Upper lobe of left lung (tissue), 6 donors: ENCODE data around the gene COL8A2. TPM values are rescaled to one million over a fixed set of nuclear protein-coding genes. Genes with fewer than 3 reads are reported as not detected.
"Not testable (repeated sequence)": the region's sequence is repeated elsewhere in the genome, so short reads cannot be mapped to it uniquely, and the experiment has no call there.

Experiments
- ATAC-seq, 2 donors: fragments of 200-7000 bp; cut with Tn5 transposase; one replicate each; pipeline ENCODE4 v1.9.1; 2022; ENCODE audit warnings: mild to moderate bottlenecking in 2 of 2, moderate library complexity in 2 of 2; ENCODE audit not compliant: low FRiP score in 2 of 2
- DNase-seq, 2 donors: peaks; one replicate each; pipeline ENCODE4 v3.0.0-alpha.2; 2019 to 2020
- H3K27ac ChIP-seq, 4 donors: fragments of 200-600 bp; sonication (generic); one replicate each; pipeline ENCODE4 v1.5.1; 2016 to 2019
- H3K27me3 ChIP-seq, 4 donors: fragments of 200-600 bp; sonication (generic); one replicate each; pipeline ENCODE4 v1.5.1; 2017 to 2019
- H3K36me3 ChIP-seq, 4 donors: fragments of 200-600 bp; sonication (generic); one replicate each; pipeline ENCODE4 v1.5.1; 2016 to 2019
- H3K4me1 ChIP-seq, 4 donors: fragments of 200-600 bp; sonication (generic); one replicate each; pipeline ENCODE4 v1.5.1; 2018 to 2019
- H3K4me3 ChIP-seq, 4 donors: fragments of 200-600 bp; sonication (generic); one replicate each; pipeline ENCODE4 v1.5.1; 2017 to 2019; ENCODE audit warnings: mild to moderate bottlenecking in 2 of 4, moderate library complexity in 1 of 4
- H3K9me3 ChIP-seq, 4 donors: fragments of 200-600 bp; sonication (generic); one replicate each; pipeline ENCODE4 v1.5.1; 2018 to 2019
- CTCF ChIP-seq, 6 experiments: fragments of 450-650 bp in 4 of 6; fragments of 200-600 bp in 2 of 6; sonication (generic) in 2 of 6; IDR thresholded peaks; one replicate each; pipeline ENCODE4 v1.5.1; 2016 to 2019; ENCODE audit warnings: antibody characterized with exemption in 6 of 6
- EP300 ChIP-seq, 4 donors: sonication (generic); formaldehyde crosslinking; IDR thresholded peaks; one replicate each; pipeline ENCODE4 v1.5.1; 2017; ENCODE audit warnings: antibody characterized with exemption in 4 of 4, control low read depth in 2 of 4
- POLR2A ChIP-seq, 4 donors: fragments of 450-650 bp; IDR thresholded peaks; one replicate each; pipeline ENCODE4 v1.5.1; 2016 to 2017; ENCODE audit warnings: antibody characterized with exemption in 4 of 4, mild to moderate bottlenecking in 2 of 4
- POLR2AphosphoS5 ChIP-seq, 2 donors: sonication (generic); formaldehyde crosslinking; IDR thresholded peaks; one replicate each; pipeline ENCODE4 v1.5.1; 2017; ENCODE audit warnings: antibody characterized with exemption in 2 of 2
- WGBS, 2 donors: methylation state at CpG; one replicate each; pipeline ENCODE4 v1.1.5; 2017 to 2018; 5-methylcytosine and 5-hydroxymethylcytosine counted together
- total RNA-seq, 6 donors: library from RNA; depleted of rRNA in 4 of 6; stranded (reverse); fragments of >200 nt in 4 of 6; gene quantifications; one replicate each; pipeline versions ENCODE4 v1.1.0 to v1.2.1, GENCODE V29; 2016 to 2021
- donor health status: DM: no; HTN: no; CAD: no; lungs with moderate emphysema.
- donor health status: DM: no; HTN: yes; CAD: no; lungs with severe emphysema.

The COL8A2 gene
- total RNA-seq, 6 donors from 2014 or later = 2.5 to 20.8 (median 11.4) TPM

- peak; percentile 74 to 81 for DNase-seq
- H3K9me3 ChIP-seq = no peaks in the 10 kb centered on the region
- peaks cover 0 to 5% (median 0%) of the 10 kb centered on the region in 4 donors for H3K36me3 ChIP-seq
- peak overlapping the region; percentile 86 to 100 (median 100) for H3K27ac ChIP-seq
- H3K27me3 ChIP-seq = no peaks in the 10 kb centered on the region
- peak overlapping the region in 3 of 4 donors; percentile 31 to 42 (median 41) for H3K4me3 ChIP-seq
- H3K4me1 ChIP-seq = peaks cover 65 to 82% (median 73%) of the 10 kb centered on the region in 4 donors
- ATAC-seq = peak; percentile 55
- peak in 4 of 6 experiments; percentile 18 to 31 (median 25) for TF ChIP-seq CTCF (IDR thresholded peaks at IDR 0.05)
- TF ChIP-seq POLR2AphosphoS5 (IDR thresholded peaks at IDR 0.05) = peak; percentile 64 to 65
- TF ChIP-seq POLR2A (IDR thresholded peaks at IDR 0.05) = peak in 1 of 4 donors; percentile 49
- TF ChIP-seq EP300 (IDR thresholded peaks at IDR 0.05) = peak in 2 of 4 donors; percentile 9 to 31
- WGBS, 2 donors = 10% methylated on average over 12 of the region's 12 CpGs; no CpG with 5 or more reads in 1 of the 2 donors
Measured at GRCh38 chr1:36160949-36161485, 36.0 kb upstream of the COL8A2 start.

- WGBS, 2 donors = 40 to 70% methylated on average over 4 of the region's 4 CpGs
- TF ChIP-seq POLR2A (IDR thresholded peaks at IDR 0.05) = no peak
- TF ChIP-seq EP300 (IDR thresholded peaks at IDR 0.05) = no peak
- no peak for TF ChIP-seq POLR2AphosphoS5 (IDR thresholded peaks at IDR 0.05)
- TF ChIP-seq CTCF (IDR thresholded peaks at IDR 0.05) = no peak
- no peak for DNase-seq
- Histone ChIP-seq H3K4me1 (peaks cover 62 to 77% (median 73%) of the 10 kb centered on the region in 4 donors), H3K27me3 (no peaks in the 10 kb centered on the region), H3K36me3 (no peaks in the 10 kb centered on the region), H3K9me3 (no peaks in the 10 kb centered on the region), H3K4me3 (peak overlapping the region in 3 of 4 donors; percentile 31 to 42 (median 41)), H3K27ac (peak overlapping the region; percentile 86 to 100 (median 100))
- ATAC-seq = no peak
Measured at GRCh38 chr1:36160388-36160948, 35.4 kb upstream of the COL8A2 start.

GRCh38 chr1:36159614-36160387, 34.8 kb upstream of the COL8A2 start:
- H3K36me3 ChIP-seq = no peaks in the 10 kb centered on the region
- no peak for ATAC-seq
- H3K4me1 ChIP-seq = peaks cover 68 to 84% (median 79%) of the 10 kb centered on the region in 4 donors
- H3K27me3 ChIP-seq = no peaks in the 10 kb centered on the region
- H3K27ac ChIP-seq = peak overlapping the region; percentile 86 to 100 (median 100)
- DNase-seq = no peak
- H3K4me3 ChIP-seq = peak overlapping the region in 1 of 4 donors; percentile 42
- WGBS, 2 donors = 84 to 92% methylated on average over 9 to 10 of the region's 10 CpGs
- no peaks in the 10 kb centered on the region for H3K9me3 ChIP-seq
- TF ChIP-seq POLR2A (IDR thresholded peaks at IDR 0.05) = no peak
- no peak for TF ChIP-seq POLR2AphosphoS5 (IDR thresholded peaks at IDR 0.05)
- no peak for TF ChIP-seq CTCF (IDR thresholded peaks at IDR 0.05)
- TF ChIP-seq EP300 (IDR thresholded peaks at IDR 0.05) = no peak

- Histone ChIP-seq H3K4me1 (peaks cover 66 to 77% (median 76%) of the 10 kb centered on the region in 4 donors), H3K27ac (peak overlapping the region; percentile 86 to 100 (median 100)), H3K4me3 (peak overlapping the region in 1 of 4 donors; percentile 80)
- not testable (repeated sequence) for H3K27me3 ChIP-seq, H3K9me3 ChIP-seq, H3K36me3 ChIP-seq, ATAC-seq, DNase-seq
- 90 to 95% methylated on average over 10 of the region's 10 CpGs for WGBS, 2 donors
Measured at GRCh38 chr1:36158827-36159252, 33.8 kb upstream of the COL8A2 start.
